NCI-H187 treated with DMSO at 0.1 percent for 48 hours (cell line): ENCODE data around the gene ZSCAN5C.
A peak's percentile ranks its signal among the peaks of the same experiment; 100 is the strongest.
"Not testable (repeated sequence)": the region's sequence is repeated elsewhere in the genome, so short reads cannot be mapped to it uniquely, and the experiment has no call there.

Source experiments
- DNase-seq: peaks from one replicate; lab custom pipeline; 2025; lab: John Stamatoyannopoulos, UW

Gene ZSCAN5C

DNA sequence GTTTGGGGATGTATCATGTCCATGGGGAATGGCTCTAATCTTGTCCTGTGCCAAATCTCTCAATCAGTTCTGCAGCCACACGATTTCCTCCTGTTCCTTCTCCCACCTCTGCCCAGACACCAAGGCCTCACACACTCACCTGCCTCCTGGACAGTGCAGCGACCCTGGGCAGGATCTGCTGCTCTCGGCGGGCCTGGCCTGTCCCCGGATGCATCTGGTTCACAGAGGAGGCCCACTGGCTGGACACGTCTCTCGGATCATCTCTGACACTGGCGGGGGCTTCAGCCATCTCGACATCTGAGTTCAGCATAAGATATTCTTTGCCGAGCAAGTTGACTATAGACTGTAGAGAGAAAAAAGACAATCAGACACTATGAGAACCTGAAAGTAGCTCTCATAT lies 10.4 kb upstream of the ZSCAN5C start:
- DNase-seq: no peak

DNA sequence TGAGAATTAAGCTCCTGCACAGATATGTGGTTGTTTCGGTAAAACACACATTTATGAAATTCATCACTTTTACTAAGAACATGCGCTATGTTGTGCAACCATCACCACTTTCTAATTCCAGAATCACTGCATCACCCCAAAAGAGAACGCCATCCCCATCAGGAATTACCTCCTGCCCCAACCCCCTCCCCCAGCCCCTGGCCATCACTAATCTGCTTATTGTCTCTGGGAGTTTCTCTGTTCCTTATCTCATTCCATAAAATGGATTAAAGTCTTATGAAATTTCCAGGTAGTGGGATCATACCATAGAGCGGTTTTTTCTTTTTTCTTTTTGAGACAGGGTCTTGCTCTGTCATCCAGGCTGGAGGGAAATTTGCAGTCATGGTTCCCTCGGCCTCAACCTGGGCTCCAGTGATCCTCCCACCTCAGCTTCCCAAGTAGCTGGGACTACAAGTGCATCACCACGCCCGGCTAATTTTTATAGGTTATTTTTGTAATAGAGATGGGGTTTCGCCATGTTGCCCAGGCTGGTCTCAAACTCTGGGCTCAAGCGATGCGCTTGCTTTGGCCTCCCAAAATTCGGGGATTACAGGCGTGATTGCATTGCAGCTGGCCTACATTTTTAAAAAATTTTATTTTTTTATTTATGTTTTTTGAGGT lies 8.0 kb upstream of the ZSCAN5C start:
- DNase-seq: no peak

GRCh38 chr19:56197646-56198045 lies 4.4 kb upstream of the ZSCAN5C start, which contains the start of gene ZSCAN5B:
ZSCAN5B (minus strand) TSS chr19:56197783; CDS start chr19:56193052, 4,731 bp downstream.
- not testable (repeated sequence) for DNase-seq

- DNase-seq: no peak
Measured at GRCh38 chr19:56199687-56200086, 2.4 kb upstream of the ZSCAN5C start.

DNA sequence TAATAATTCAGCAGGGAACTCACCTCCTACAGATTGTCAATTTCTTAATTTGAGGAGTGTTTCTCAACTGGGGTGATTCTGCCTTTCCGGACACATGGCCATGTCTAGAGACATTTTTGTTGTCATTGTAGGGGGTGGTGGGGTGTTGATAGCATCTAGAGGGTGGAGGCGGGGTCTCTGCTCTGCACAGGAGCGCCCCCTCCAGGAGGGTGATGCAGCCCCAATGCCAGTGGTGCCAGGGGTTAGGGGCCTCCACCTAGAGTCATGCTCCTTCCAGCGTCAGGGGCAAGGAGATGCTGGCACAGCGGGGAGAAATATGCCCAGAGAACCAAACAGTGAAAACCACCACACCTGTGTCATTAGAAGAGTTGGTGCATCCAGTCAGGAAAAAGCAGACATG lies 5.5 kb downstream of the ZSCAN5C start:
- not testable (repeated sequence) for DNase-seq

DNA sequence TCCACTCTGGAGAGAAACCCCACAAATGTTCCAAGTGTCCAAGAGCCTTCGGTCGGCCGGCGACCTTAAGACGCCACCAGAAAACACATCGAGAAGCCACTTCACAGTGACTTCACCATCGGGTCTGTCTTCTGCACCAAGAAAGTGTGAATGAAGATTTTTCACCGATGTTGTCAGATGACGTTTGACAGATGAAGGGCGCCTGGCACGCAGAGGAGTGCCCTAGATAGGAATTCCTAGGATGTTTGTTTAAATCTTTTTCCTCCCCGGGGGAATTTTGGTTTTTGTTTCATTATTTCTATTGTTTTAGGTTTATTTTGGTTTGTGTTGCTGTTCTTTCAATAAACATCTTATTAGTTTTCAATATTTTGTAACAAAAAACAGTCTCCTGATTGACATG lies 7.0 kb downstream of the ZSCAN5C start:
- DNase-seq: no peak

DNA sequence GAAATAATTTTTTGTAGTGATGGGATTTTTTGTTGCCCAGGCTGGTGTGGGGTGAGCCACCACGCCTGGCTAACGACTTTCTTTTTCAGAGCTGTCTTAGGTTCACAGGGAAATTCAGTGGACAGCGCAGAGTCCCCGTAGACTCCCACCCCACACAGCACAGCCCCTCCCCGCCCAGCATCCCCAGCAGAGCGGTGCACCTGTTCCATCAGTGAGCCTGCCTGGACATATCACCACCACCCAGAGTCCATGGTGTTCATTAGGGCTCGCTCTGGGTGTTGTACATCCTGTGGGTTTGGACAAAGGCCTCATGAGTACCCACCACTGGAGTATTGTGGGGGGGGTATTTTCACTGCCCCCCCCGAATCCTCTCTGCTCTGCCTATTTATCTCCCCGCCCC lies 8.0 kb downstream of the ZSCAN5C start:
- not testable (repeated sequence) for DNase-seq

- no peak for DNase-seq
Measured at GRCh38 chr19:56211718-56212117, 9.6 kb downstream of the ZSCAN5C start.

- DNase-seq: no peak
Measured at GRCh38 chr19:56217039-56217949, 15.2 kb downstream of the ZSCAN5C start.

GRCh38 chr19:56218961-56219360 lies 16.9 kb downstream of the ZSCAN5C start:
- no peak for DNase-seq

DNA sequence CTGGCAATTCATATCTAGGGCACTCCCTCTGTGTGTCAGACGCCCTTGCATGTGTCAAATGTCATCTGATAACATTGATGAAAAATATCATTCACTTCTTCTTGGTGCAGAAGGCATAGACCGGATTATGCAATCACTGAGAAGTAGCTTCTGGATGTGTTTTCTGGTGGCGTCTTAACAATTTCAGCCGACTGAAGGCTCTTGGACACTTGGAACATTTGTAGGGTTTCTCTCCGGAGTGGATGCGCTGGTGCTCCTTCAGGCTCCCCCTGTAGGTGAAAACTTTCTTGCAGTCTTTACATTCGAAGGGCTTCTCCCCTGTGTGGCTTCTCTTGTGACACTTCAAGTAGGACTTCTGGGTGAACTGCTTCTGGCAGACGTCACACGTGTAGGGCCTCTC lies 19.4 kb downstream of the ZSCAN5C start:
- DNase-seq: not testable (repeated sequence)

GRCh38 chr19:56221851-56222250 lies 19.8 kb downstream of the ZSCAN5C start:
- DNase-seq: no peak

GRCh38 chr19:56222901-56223300 lies 20.8 kb downstream of the ZSCAN5C start:
- DNase-seq: no peak

DNA sequence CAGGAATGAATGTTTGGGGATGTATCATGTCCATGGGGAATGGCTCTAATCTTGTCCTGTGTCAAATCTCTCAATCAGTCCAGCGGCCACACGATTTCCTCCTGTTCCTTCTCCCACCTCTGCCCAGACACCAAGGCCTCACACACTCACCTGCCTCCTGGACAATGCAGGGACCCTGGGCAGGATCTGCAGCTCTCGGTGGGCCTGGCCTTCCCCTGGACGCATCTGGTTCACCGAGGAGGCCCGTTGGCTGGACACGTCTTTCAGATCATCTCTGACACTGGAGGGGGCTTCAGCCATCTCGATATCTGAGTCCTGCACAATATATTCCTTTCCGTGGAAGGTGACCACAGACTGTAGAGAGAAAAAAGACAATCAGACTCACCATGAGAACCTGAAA lies 21.4 kb downstream of the ZSCAN5C start:
- DNase-seq: no peak

GRCh38 chr19:56245121-56245740 lies 43.2 kb downstream of the ZSCAN5C start:
- DNase-seq: no peak

GRCh38 chr19:56245764-56246163 lies 43.7 kb downstream of the ZSCAN5C start:
- not testable (repeated sequence) for DNase-seq

DNA sequence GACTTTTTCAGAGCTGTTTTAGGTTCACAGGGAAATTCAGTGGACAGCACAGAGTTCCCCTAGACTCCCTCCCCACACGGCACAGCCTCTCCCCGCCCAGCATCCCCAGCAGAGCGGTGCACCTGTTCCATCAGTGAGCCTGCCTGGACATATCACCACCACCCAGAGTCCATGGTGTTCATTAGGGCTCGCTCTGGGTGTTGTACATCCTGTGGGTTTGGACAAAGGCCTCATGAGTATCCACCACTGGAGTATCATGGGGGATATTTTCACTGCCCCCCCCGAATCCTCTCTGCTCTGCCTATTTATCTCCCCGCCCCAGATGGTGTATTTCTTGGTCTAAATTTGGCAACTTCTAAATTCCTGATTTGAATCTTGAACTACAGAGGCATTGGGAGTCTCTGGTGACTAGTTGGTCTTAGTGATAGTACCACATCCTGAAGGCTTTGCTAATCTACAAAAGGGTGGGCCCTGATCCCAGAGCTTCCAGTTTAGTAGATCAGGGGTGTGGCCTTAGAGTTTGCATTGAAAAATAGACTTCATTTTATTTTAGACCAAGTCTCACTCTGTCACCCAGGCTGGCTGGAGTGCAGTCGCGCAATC lies 46.8 kb downstream of the ZSCAN5C start:
- DNase-seq: not testable (repeated sequence)

DNA sequence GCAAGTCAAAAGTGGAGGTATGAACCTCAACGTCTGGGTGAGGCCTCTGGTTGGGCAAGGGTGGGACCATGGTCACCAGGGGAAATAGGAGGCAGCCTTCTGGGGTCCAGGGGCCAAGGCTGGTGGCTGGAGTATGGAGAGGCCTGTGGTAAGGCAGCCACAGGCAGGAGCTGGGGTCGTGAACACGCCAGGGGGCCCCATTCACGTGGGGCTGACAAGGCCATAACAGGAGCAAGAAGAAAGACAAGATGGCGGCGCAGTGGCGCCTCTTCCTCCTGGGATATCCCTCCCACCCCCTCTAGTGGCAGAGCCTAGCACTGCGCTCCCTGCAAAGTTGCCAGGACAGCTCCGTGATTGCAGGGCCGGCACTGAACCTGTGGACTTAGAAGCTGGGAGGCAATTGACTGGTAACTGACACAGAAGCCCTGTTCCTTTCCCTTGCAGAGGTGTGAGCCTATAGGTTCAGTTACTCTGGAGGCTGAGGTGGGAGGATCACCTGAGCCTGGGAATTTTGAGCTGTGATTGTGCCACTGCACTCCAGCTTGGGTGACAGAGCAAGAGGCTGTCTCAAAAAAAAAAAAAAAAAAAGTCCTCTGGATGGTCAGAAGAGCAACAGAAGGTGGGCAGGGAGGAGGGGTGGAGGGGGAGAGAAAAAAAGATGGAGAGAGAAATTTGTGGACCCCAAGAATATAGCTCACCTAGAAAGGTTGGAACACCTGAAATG lies 50.8 kb downstream of the ZSCAN5C start:
- DNase-seq: peak; percentile 16

DNA sequence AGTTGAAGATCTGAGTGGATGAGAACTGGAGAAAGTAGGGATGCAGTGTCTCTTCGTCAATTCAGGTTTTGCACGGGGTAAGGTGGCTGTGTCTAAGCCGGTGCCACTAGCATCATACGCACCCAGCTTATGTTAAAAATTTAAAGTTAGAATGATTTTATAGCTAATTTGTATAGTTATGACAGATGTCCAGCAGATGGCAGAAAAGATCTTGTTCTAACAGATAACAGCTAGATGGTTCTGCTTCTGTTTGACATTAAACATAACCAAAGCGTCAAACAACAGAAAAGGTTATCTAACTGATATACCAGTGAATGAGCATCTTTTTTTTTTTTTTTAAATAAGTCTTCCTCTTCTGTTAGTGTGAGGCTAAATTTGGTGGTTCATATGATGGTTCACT lies 51.7 kb downstream of the ZSCAN5C start:
- no peak for DNase-seq

- no peak for DNase-seq
Measured at GRCh38 chr19:56258272-56258671, 56.2 kb downstream of the ZSCAN5C start.
